LNCAP (cell line): ENCODE data around the gene GAS6.

ENCODE experiments used
- TF ChIP-seq, protein P1 (sequence below): fragments of 450-650 bp; IDR thresholded peaks from 2 replicates; pipeline ENCODE4 v1.5.1; 2017; ENCODE audit warnings: mild to moderate bottlenecking

The GAS6 gene

DNA sequence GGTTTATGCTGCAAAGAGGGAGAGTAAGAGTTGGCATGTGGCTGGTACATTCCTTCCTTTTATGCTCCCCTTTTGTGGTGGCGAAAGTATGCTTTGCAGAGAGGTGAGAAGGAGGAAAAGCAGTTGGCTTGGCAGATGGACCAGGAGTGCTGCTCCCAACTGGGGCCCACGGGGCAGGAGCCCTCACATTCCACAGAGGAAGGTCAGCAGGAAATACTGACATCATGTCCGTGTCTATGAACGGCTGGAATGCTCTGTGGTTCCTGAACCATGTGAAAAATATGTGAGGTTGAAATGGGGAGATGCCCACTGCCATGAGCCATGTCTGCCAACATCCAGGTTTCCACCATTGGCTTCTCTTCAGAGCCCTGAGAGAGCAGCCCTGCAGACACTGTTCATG lies 33.3 kb upstream of the GAS6 start:
- TF ChIP-seq, protein P1, sequence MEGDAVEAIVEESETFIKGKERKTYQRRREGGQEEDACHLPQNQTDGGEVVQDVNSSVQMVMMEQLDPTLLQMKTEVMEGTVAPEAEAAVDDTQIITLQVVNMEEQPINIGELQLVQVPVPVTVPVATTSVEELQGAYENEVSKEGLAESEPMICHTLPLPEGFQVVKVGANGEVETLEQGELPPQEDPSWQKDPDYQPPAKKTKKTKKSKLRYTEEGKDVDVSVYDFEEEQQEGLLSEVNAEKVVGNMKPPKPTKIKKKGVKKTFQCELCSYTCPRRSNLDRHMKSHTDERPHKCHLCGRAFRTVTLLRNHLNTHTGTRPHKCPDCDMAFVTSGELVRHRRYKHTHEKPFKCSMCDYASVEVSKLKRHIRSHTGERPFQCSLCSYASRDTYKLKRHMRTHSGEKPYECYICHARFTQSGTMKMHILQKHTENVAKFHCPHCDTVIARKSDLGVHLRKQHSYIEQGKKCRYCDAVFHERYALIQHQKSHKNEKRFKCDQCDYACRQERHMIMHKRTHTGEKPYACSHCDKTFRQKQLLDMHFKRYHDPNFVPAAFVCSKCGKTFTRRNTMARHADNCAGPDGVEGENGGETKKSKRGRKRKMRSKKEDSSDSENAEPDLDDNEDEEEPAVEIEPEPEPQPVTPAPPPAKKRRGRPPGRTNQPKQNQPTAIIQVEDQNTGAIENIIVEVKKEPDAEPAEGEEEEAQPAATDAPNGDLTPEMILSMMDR: no peak

DNA sequence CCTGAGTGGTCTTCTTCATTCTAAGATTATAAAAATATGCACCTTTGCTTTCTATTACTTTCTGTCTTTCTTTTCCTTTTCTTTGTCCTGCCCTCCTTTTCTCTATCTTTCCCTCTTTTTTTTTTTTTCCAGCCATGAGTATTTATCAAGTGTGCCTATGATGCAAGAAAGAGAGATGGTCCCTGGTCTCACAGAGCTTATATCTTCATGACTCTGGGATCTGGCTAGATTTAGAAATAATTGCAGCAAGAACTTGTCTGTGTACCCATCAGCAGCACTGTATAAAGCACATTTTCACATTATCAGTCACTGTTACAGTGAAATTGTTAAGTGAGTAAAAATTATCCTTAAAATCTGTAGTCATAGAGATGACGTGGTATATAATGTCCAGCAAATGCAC lies 31.6 kb upstream of the GAS6 start:
- TF ChIP-seq, protein P1: no peak

DNA sequence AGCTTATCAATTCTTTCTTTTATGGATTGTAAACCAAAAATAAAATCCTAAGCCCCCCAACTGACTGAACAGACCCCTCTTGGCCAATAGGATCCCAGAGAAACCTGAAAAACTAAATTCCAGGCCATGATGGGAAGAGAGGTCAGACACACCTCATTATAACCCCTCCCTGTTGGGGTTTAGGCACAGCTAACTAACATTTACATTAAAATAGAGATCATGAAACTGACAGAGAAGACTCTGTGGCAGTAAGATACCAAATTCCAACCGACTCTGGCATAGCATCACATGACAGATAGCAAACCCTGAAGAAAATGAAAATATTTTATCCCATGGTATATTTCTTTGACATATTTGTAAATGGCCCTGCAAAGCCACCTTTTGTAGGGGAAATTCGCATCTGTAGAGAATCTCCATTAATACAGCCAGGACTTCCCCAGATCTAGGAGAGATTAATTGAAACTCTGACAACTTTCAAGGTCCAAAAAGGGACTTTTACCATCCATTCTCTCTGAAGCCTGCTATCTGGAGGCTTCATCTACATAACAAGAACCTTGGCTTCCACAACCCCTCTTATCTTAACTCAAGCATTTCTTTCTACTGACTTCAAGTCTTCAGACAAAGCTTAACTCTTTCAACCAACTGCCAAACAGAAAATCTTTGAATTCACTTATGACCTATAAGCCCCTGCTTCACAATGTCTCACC lies 27.1 kb upstream of the GAS6 start:
- TF ChIP-seq, protein P1: no peak

DNA sequence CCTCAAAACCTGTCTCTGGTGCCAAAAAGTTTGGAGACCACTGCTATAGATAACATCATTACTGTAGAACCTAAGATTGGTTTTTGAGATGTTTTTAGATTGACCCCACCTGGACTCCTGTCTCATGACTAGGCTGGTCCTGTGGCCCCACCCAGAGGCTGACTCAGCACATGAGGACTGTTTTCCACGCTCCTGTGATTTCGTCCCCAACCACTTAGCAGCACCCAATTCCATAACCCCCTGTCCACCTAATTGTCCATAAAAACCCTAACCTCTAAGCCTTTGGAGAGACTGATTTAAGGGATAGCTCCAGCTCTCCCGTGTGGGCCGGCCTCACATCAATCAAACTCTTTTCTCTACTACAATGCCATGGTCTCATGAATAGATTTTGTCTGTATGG lies 25.6 kb upstream of the GAS6 start:
- TF ChIP-seq, protein P1: no peak

DNA sequence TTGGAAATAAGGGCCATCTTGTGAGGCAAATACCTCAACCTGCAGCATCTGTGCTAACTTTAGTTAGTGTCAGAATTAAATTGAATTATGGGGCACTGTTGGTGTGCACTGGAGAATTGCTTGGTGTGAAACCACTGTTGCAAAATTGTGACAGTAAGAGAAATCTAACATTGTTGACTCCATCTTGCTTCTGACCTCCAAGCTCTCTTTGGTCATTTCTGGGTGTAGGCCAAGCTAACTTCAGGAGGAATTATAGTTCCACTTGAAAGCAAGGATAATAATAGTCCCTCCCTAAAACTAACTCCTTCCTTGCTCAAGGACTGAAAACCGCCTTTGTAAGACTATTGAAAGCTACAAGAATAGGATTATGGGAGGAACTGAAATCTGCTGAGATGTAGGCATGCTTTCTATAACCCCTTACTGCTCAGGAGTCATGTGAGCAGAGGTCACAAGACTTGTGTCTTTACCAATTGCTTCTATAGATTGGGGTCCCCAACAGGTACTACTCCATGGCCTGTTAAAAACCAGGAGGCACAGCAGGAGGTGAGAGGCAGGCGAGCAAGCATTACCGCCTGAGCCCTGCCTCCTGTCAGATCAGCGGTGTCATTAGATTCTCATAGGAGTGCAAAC lies 24.9 kb upstream of the GAS6 start:
- TF ChIP-seq, protein P1: no peak

DNA sequence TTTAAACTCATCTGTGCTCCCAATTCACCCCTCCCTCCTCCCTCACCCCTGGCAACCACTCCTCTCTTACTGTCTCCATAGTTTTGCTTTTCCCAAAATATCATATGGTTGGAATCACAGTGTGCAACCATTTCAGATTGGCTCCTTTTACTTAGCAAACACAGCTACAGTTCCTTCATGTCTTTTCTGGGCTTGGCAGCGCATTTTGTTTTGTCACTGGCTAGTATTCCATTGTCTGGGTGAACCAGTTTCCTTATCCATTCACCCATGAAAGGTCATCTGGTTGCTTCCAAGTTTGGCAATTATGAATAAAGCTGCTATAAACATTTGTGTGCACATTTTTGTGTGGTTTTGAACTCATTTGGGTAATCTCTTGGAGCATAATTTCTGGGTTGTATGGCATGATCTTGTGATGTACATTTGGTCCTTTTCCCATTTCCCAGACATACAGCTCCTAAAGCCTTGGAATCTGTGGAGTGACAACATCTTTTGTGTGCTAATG lies 23.9 kb upstream of the GAS6 start:
- TF ChIP-seq, protein P1: no peak

DNA sequence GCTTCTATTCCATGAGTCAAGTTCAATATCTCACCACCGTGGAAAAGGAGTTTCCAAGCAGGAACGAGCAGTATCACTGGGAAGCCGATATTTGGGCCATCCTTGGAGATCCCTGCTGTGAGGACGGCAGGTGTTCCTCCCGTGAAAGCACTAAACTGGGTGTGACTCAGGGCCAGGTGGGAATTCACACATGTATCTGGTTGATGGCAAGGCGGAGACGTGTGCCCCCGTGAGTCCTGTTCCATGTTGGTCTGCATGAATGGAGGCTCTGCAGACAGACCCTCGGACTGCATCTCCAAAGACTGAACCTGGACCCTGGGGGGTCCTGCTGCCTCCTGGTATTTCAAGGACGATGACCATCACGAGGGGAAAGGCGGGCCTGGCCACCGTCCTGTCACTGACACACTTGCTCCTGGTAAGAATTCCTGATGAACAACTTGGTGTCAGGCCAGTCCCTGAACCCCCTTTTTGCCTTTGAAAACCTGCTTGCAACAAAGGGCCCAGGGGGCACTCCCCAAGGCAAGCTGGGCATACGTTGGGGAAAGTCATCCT lies 22.8 kb upstream of the GAS6 start:
- TF ChIP-seq, protein P1: no peak
